ENCODE data around the gene ASTL.
"Not testable (repeated sequence)": the region's sequence is repeated elsewhere in the genome, so short reads cannot be mapped to it uniquely, and the experiment has no call there.

The ASTL gene

DNA sequence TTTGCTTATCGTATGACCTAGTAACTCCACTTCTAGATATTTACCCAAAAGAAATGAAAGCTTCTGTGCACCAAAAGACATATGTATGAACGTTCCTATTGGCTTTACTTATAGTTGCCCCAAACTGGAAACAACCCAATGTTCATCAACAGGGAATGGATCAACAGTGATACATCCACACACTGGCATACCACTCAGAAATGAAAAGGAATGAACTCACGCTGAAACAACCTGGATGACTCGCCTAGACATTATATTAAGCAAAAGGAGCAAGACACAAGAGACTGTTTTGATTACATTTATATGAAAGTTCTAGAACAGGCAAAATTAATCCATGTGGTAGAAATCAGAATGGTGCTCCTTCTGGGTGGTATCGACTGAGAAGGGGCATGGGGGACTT, 40.9 kb downstream of the ASTL start:
- FAIRE-seq = no peak

DNA sequence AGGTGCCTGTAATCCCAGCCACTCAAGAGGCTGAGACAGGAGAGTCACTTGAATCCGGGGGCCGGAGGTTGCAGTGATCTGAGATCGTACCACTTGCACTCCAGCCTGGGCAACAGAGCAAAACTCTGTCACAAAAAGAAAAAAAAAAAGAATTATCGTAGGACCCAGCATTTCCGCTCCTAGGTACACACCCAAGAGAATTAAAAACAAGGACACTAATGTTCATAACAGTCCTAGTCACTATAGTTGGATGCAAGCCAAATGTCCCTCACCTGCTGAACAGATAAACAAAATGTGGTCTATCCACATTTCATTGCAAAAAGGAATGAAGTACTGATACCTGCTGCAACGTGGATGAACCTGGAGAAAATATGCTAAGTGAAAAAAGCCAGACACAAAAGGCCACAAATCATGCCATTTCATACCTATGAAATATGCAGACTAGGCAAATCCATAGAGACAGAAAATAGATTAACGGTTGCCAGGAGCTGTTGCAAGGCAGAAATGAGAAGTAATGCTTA, 43.1 kb downstream of the ASTL start:
- FAIRE-seq = no peak

DNA sequence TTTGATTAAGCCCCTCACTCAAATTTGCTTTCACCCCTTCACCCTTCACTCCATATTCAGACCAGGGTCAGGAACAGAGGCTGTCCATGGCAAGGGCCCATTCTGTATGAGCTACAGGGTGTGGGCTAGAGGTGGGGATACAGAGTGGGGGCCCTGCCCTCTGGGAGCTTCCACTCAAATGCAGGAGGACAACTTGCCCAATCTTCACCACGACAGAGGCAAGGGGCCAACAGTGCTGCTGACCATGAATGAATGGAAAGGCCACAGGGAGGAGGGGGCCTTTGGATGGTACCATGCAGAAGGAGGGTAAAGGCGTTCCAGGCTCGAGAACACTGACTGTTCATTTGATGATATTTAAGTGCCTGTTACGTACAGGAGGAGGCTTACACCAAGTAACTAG, 44.8 kb downstream of the ASTL start:
- FAIRE-seq = no peak

DNA sequence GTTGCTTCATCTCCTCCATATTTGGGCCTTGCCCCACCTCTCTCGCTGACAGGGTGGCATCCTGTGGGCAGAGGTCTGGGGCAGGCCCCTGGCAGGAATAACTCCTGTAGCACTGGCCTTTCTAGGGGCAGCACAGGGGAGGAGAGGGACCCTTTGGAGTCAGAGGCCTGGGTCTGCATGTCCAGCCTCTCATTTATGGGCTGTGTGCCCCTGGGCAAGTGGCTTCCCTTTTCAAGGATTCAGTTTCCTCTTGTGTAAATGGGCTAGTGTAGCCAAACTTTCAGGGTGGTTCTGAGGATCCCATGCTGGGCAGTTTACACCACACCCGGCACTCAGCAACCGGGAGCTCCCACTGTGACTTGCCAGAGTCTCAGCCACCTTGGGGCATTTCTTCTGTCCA, 45.4 kb downstream of the ASTL start:
- no peak for FAIRE-seq

DNA sequence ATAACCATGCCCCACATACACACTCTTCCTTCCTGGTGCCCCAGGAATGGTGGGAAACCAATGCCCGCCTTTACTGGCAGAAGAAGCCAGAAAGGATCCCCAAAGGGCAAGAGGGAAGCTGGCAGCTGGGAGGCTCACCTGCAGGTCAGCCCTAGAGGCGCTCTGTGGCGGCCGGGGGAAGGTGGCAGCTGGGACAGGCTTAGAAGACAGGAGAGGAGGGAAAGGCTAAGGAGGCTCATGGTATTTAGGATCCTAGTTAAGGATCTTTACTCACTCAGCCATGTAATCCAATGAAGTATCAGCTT, 45.8 kb downstream of the ASTL start:
- FAIRE-seq = no peak

DNA sequence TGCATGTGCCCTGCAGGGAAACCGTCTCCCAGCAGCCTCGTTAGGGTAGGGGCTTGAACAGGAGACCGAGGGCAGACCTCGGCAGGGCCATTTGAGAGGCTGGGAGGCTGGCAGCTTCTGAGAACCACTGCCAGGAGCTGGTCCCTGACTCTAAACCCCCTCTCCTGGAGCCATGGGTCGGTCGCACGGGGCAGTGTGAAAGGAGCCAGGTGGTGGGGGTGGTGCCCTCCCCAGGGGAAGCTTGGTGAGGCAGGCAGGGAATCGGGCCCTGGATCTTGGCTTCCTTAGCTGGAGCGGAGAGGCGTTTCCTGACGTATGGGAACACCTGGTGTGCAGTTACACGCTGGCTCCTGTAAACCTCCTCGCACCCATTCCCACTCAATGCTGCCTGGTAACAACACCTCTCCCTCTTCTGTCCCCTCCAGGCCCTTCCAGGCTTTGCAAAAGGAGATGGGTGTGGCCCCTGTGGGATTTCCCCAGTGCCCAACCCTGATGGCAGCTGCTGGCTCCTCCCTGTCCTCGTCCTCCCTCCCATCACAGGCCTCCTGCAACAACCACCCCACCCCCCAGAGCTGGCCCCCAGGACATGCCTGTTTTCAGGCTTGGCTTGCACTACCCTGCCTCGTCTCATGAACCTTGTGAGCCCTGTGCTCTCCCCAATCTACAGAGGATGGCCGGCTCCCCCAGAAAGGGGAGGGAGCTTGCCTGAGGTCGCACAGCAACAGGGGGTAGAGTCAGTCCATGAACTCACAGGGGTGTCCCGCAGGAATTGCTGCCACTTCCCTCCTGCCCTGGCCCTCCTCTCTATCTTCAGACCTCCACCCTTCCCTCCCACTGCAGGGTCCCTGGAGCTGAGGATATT, 46.4 kb downstream of the ASTL start:
- no peak for FAIRE-seq

DNA sequence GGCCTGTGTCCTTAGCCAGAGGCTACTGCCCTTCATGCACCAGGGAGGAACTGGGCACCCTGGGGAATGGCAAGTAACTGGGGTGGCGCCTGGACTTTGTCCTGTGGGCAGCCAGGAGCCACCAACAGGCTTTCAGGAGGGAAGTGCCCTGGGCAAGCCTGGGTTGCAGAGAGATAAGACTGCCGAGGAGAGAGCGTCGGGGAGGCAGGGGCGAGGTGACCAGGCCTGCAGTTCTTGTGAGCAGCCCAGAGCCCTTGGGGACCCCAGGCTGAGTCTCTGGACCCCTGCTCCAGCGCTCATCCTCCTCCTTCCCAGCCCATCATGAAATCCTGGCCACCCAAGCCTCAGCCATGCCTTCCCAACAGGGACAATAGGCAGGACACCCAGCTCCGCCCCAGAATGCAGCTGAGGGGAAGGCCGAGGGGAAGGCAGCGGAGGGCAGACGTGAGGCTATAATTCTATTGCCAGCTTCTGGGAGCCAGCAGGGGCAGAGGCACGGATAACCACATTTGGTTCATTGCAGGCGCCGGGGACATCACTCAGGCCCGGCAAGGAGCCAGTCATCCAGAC, 47.1 kb downstream of the ASTL start:
- FAIRE-seq = no peak

DNA sequence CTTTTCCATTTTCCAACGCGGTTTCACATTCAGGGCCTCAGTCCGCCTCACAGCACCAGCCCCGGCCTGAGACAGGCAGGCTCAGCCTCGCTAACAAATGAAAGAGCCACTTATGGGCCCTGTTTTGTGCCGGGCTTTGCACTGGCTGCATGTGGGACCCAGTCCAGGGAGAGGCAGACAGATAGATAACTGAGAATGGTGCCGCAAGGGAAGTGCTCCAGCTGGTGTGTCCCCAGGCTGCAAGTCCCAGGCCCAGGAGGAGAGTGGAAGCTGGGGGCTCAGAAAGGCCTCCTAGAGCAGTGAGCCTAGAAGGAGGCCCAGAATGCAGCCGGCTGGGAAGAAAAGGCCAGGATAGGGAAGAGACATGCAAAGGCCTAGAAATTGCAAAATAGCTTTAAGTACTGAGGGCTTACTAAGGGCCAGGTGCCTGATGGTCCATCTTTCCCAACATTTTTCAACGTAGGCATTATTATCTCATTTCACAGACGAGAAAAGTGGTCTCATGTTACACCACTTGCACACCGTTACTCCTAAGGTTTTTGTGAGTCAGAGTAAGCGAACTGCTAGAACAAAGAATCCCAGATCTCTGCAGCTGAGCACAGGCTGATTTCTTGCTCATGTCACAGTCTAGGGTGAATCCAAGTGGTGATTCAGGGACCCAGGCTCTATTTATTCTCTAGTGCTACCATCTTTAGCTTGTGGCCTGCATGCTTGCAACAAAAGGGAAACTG, 47.9 kb downstream of the ASTL start:
- no peak for FAIRE-seq

DNA sequence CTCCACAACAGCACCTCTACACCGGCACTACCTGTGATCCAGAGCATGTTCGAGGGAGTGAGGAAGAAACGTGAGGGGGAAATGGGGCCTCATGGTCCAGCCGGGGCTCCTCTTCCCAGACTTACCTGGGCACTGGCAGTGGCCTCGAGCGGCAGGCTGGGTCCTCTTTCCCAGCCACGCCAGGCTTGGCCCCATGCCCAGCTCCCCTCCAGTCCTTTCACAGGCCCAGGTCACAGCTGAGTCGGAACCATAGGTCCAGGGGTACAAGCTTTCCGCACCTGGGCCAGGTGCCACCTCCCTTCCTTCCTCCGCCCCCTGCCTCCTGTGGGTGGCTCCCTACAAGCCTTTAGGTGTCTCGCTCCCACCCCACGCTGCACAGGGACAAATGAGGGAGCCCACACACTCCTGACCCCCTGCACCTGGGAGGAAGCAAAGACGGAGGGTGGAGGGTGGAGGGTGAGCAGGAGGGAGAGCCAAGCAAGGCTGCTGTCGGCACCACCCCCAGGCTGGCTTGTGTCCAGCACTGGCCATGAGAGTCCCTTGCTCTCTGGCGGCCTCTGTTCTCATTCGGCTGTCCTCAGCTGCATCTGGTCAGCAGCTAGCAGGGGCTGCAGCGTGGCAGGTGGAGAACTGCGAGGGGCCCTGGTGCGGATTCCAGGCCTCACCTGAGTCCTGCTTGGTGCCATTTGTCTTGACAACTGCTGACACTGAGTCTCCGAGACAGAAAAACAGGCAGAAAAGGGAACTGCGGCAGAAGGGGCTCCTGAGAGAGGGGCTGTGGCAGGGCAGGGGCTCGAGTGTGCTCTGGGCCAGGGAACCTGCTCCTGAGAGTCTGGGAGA, 48.7 kb downstream of the ASTL start:
- no peak for FAIRE-seq

DNA sequence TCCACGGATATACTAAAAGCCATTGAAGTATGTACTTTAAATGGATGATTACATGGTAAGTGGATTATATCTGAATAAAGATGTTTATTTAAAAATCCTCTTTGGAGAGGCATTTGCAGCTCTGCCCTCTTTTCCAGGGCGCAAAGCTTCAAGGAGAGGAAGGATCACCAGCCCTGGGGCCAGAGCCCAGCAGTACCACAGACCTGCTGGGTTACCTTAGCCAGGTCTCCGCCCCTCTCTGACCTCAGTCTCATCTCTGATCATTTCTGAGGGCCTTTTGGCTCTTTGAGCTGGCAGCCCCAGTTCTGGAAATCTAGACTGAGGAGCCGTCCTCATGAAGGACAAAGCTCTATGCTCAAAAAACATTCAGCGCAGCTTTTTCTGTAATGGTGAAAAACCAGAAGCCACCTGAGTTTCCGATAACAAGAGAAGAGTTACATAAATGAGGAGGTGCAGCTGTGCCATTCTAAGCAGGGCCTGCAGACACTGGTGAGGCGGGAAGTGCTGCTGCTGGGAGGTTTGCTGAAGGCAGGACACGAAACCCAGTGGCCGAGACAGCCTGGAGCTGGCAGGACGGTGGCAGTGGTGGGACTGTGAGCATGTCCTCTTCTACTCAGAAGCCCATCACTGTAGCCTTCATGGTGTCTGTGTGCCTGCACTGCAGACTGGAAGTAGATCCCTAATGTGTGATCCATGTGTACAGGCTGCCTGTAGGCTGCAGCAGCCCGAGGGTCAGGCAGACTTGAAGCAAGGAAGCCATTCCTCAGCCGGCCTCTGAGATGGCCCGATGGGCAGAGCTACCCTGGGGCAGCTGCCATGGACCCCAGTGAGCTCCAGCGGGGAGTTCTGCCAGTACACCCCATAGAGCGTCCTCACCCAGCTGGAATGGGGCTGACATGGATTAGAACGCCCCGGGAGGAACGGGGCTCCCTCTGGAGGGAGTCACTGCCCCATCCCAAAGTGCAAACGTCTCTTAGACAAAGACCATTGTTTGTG, 49.7 kb downstream of the ASTL start:
- FAIRE-seq = no peak

DNA sequence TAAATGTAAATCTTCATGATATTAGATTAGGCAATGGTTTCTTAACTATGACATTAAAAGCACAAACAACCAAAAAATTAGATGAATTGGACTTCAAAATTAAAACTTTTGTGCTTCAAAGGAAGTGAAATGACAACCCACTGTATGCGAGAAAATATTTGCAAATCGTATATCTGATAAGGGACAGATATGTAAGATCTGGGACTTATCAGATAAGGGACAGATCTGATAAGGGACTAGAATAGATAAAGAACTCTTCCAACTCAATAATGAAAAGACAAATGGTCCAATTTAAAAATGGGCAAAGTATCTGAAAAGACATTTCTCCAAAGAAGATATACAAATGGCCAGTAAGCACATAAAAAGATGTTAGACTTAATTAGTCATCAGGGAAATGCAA, 51.2 kb downstream of the ASTL start:
- FAIRE-seq = no peak

DNA sequence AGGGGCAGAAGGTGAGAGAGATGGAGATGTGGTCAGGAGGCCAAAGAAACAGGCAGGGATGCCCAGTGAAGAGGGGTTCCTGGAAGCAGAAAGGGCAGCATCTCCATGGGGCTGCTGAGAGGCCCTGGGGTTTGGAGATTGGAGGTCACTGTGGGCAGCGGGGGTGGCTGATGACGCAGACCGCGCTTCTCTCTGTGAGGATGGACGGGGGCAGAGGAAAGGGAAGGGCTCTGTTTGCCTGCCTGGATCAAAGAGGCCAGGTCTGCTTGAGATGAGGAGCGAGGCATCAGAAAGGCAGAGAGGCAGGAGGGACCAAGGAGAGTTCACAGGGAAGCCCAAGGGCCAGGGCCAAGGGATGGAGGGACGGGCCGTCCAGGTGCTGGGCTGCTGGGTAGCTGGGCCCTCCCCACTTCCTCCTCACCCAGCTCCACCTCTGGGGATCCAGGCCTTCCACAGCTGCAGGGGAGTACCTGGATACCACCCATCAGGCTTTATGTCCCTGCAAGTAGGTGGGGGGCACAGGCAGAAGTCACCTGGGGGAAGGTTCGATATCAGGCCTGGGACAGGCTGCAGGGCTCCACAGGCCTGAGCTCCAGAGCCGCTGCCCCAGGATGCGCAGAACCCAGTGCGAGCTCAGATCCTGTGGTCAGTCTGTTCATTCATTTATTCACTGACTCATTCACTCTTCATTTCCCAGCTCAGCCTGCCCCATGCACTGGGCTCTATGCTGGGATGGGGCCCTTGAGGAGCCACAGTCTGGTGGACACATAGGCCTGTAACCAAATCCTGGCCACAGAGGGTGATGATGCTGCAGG, 52.6 kb downstream of the ASTL start:
- no peak for FAIRE-seq

DNA sequence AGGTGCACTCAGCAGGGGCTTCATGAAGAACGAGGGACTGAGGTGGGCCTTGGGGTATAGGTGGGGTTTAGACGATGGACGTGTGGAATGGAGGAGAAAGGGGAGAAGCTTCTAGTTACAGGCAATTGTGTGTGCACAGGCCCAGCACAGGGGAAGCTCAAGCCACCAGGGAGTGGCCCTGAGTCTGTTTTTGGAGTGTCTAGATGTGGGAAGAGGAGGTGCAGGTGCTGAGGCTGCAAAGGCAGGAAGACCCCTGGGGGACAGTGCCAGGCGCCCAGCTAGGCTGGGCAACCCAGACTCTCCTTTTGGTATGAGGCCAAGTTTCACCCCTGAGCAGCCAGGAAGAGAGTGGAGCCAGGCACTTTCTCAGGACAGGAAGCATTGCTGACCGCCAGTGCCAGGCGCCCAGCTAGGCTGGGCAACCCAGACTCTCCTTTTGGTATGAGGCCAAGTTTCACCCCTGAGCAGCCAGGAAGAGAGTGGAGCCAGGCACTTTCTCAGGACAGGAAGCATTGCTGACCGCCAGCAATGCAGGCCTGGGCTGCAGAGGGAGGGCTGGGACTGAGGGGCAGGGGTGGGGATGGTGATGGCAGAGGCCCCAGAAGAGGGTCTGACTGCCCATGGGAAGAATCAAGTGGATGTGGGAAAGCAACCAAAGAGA, 53.3 kb downstream of the ASTL start:
- not testable (repeated sequence) for FAIRE-seq

DNA sequence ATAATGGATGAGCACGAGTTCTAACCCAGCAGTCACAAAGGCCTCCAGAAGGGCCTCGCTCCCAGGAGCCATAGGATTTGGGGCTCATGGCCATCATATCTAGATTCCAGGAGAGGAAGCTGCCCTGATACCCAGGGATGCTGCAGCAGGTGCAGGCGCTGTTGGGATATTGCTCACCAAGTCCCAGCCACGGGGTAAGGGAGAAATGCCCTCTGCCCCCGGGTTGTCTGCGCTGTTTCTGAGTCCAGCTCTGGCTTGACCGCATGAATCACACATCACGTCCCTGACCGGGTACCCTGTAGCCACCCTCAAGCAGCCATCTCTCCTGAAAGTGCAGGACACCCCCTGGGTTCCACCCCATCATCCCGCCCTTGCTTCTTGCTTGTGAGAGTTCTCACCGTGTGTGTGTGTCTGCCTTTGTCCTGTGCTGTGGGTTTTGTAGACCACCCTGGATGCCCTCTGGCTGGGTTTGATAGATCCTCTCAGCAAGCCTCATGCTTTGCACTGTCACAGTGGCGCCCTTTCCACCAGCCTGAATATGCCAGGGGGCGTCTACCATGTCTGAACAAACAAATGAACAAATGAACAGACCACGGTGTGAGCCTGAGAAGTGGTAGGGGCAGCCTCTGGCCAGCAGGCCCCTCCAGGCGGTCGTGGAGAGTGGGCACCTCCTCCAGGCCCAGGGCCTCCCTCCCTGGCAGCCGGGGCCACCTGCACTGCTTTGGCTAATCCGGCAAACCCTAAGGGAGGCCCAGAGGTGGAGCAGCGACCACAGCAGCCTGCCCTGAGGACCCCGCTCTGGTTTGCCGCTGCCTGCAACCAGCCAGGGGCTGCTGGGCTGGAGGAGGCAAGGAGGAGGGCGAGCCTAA, 54.1 kb downstream of the ASTL start:
- no peak for FAIRE-seq

DNA sequence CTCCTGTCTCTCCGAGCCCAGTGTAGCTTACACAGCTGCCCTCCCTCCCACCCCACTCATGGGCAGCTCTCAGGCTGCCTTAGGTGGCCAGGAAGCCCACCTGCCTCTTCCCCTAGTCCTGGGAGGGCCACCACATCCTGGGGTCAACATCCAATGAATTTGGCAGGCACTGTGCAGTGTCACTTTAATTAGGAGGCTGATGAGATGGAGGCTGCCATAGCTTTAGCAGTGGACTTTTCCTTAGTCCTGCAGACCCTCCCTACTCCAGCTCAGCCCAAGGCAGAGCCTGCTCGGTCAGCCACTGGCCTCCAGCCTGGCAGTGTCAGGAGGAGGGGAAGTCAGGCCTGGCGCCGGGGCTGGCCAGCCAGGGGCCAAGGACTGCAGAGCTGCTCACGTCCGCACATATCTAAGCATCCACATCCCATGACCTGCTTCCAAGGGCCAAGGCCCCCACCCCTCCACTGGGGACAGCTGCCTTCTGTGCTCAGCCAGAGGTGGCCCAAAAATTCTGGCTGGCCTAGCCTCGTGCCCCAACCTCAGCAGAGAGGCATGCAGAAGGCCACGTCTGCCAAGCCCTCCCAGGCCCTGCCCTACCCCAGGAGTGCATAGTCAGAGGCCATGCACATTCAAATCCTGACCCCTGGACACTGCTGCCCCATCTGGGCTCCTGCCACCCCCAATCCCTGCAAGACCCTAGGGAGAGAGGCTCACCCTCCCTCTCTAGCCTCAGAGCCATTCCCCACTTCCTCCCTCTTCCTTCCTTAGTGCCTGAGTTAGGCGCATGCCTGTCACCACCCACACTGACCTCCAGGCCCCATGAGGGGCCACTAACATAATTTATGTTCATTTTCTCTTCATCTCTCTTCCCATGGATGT, 55.0 kb downstream of the ASTL start:
- no peak for FAIRE-seq

DNA sequence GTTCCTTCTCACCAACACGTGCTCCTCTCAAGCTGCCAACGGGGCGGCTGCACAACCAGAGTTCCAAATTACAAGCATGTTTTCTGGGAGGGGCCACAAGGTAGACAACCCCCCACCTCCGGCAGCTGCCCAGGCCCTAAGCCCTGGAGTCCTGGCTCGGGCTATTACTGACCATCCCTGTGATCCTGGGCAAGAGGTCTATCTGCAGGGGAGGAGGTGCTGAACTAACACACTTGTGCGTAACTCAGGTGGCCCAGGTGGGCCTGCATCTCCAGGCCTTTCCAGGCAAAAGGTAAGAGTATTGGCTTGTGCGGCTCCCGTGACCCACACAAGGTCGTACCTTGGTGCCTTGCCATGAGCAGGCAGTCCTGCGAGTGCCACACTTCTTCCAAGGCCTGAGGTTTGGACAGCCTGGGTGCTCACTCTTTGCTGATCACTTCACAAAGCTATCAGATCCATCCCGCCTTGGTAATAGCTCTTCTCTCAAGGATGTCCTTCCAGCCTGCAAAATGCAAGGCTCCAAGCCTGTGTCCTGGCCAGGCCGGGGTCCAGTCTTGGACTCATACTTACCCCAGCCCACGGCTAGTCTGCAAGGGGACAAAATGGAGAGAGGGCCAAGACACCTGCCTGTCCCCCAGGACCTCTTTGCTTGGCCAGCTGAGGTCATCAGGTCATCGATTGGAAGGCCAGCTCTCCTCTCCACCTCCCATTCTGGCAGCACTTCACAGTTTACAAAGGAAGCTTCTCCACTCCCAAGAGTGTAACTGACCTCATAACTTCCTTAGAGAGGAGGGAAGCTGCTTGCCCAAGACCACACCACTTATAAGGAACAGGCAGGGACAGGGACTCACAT, 55.9 kb downstream of the ASTL start:
- FAIRE-seq = no peak

DNA sequence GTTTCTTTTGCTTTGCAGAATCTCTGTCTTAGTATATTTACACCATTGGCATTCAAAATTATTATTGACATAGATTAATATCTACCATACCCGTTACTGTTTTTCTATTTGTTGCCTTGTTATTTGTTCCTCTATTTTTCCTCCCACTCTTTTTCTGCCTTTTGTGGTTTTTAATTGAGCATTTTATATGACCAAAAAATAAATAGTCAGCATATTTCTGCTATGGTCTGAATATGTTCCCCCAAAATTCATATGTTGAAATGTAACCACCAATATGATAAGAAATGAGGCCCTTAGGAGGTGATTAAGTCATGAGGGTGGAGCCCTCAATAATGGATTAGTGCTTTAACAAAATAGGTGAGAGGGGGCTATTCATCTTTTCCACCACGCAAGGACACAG, 57.3 kb downstream of the ASTL start:
- FAIRE-seq = no peak

Data from colon (tissue), 2 donors.